ENCODE data around the gene VPS45.
"Not testable (repeated sequence)": the region's sequence is repeated elsewhere in the genome, so short reads cannot be mapped to it uniquely, and the experiment has no call there.

The VPS45 gene

GRCh38 chr1:150053926-150054325, 13.7 kb upstream of the VPS45 start:
- no peak for ATAC-seq
- TF ChIP-seq CSRNP3 (CRISPR knock-in tag; IDR thresholded peaks at IDR 0.05) (no peak), ZNF8 (CRISPR knock-in tag; IDR thresholded peaks at IDR 0.05) (no peak), ISL1 (CRISPR knock-in tag; IDR thresholded peaks at IDR 0.05) (no peak), ZNF70 (CRISPR knock-in tag; IDR thresholded peaks at IDR 0.05) (no peak), CREB5 (CRISPR knock-in tag; IDR thresholded peaks at IDR 0.05; ENCODE audit: low read depth) (no peak), CSDC2 (CRISPR knock-in tag; IDR thresholded peaks at IDR 0.05) (no peak), ZC3H10 (CRISPR knock-in tag; IDR thresholded peaks at IDR 0.05) (no peak), TOX (CRISPR knock-in tag; IDR thresholded peaks at IDR 0.05; ENCODE audit: borderline replicate concordance) (no peak), GLIS3 (CRISPR knock-in tag; IDR thresholded peaks at IDR 0.05) (no peak), ARNTL (CRISPR knock-in tag; IDR thresholded peaks at IDR 0.05; ENCODE audit: borderline replicate concordance, low read depth) (no peak), ZFP3 (CRISPR knock-in tag; IDR thresholded peaks at IDR 0.05) (no peak), RARB (CRISPR knock-in tag; IDR thresholded peaks at IDR 0.05) (no peak), OSR1 (CRISPR knock-in tag; IDR thresholded peaks at IDR 0.05) (no peak)
- TF ChIP-seq, protein P1, sequence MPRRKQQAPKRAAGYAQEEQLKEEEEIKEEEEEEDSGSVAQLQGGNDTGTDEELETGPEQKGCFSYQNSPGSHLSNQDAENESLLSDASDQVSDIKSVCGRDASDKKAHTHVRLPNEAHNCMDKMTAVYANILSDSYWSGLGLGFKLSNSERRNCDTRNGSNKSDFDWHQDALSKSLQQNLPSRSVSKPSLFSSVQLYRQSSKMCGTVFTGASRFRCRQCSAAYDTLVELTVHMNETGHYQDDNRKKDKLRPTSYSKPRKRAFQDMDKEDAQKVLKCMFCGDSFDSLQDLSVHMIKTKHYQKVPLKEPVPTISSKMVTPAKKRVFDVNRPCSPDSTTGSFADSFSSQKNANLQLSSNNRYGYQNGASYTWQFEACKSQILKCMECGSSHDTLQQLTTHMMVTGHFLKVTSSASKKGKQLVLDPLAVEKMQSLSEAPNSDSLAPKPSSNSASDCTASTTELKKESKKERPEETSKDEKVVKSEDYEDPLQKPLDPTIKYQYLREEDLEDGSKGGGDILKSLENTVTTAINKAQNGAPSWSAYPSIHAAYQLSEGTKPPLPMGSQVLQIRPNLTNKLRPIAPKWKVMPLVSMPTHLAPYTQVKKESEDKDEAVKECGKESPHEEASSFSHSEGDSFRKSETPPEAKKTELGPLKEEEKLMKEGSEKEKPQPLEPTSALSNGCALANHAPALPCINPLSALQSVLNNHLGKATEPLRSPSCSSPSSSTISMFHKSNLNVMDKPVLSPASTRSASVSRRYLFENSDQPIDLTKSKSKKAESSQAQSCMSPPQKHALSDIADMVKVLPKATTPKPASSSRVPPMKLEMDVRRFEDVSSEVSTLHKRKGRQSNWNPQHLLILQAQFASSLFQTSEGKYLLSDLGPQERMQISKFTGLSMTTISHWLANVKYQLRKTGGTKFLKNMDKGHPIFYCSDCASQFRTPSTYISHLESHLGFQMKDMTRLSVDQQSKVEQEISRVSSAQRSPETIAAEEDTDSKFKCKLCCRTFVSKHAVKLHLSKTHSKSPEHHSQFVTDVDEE (CRISPR knock-in tag; IDR thresholded peaks at IDR 0.05) = no peak
- TF ChIP-seq, protein P2, sequence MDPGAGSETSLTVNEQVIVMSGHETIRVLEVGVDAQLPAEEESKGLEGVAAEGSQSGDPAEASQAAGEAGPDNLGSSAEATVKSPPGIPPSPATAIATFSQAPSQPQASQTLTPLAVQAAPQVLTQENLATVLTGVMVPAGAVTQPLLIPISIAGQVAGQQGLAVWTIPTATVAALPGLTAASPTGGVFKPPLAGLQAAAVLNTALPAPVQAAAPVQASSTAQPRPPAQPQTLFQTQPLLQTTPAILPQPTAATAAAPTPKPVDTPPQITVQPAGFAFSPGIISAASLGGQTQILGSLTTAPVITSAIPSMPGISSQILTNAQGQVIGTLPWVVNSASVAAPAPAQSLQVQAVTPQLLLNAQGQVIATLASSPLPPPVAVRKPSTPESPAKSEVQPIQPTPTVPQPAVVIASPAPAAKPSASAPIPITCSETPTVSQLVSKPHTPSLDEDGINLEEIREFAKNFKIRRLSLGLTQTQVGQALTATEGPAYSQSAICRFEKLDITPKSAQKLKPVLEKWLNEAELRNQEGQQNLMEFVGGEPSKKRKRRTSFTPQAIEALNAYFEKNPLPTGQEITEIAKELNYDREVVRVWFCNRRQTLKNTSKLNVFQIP (CRISPR knock-in tag; IDR thresholded peaks at IDR 0.05; ENCODE audit: borderline replicate concordance, low read depth) = no peak

- not testable (repeated sequence) for ATAC-seq
Observed at GRCh38 chr1:150055507-150055906, 12.1 kb upstream of the VPS45 start.

DNA sequence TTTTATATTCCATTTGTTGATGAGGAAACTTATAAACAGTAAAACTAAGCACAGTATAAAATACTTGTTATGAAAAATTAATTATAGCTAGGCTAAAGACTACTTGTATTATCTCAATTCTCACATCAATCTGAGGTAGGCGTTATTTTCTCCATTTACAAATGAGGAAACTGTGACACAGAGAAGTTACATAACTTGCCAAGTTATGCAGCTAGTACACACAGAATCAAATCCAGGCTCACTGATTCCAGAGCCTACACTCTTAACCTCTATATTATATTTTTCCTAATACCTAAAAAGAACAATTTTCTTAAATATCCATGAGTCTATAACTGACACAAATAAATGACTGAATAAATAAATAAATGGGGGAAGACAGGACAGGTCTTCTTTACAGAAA, 11.2 kb upstream of the VPS45 start:
- no peak for TF ChIP-seq PPARA (CRISPR knock-in tag; IDR thresholded peaks at IDR 0.05; ENCODE audit: borderline replicate concordance)
- TF ChIP-seq, protein P3, sequence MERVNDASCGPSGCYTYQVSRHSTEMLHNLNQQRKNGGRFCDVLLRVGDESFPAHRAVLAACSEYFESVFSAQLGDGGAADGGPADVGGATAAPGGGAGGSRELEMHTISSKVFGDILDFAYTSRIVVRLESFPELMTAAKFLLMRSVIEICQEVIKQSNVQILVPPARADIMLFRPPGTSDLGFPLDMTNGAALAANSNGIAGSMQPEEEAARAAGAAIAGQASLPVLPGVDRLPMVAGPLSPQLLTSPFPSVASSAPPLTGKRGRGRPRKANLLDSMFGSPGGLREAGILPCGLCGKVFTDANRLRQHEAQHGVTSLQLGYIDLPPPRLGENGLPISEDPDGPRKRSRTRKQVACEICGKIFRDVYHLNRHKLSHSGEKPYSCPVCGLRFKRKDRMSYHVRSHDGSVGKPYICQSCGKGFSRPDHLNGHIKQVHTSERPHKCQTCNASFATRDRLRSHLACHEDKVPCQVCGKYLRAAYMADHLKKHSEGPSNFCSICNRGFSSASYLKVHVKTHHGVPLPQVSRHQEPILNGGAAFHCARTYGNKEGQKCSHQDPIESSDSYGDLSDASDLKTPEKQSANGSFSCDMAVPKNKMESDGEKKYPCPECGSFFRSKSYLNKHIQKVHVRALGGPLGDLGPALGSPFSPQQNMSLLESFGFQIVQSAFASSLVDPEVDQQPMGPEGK (CRISPR knock-in tag; IDR thresholded peaks at IDR 0.05; ENCODE audit: borderline replicate concordance) = no peak
- no peak for TF ChIP-seq ZC3H10 (CRISPR knock-in tag; IDR thresholded peaks at IDR 0.05)
- no peak for TF ChIP-seq ZNF8 (CRISPR knock-in tag; IDR thresholded peaks at IDR 0.05)
- TF ChIP-seq ZFP30 (CRISPR knock-in tag; IDR thresholded peaks at IDR 0.05) = no peak
- TF ChIP-seq, protein P2 (CRISPR knock-in tag; IDR thresholded peaks at IDR 0.05; ENCODE audit: borderline replicate concordance, low read depth) = no peak
- no peak for ATAC-seq

Data from SK-N-SH treated with all-trans-retinoic acid at 6 μM for 48 hours (cell line).